Inflammatory macrophage treated with lipopolysaccharide for 1 hour (primary cell): ENCODE measurements around the gene SLC38A3.
"Not testable (repeated sequence)": the region's sequence is repeated elsewhere in the genome, so short reads cannot be mapped to it uniquely, and the experiment has no call there.

Source experiments
- DNase-seq, 2 donors: peaks; one replicate each; pipeline ENCODE4 v3.0.0-alpha.2; 2020 to 2022

Gene SLC38A3

DNA sequence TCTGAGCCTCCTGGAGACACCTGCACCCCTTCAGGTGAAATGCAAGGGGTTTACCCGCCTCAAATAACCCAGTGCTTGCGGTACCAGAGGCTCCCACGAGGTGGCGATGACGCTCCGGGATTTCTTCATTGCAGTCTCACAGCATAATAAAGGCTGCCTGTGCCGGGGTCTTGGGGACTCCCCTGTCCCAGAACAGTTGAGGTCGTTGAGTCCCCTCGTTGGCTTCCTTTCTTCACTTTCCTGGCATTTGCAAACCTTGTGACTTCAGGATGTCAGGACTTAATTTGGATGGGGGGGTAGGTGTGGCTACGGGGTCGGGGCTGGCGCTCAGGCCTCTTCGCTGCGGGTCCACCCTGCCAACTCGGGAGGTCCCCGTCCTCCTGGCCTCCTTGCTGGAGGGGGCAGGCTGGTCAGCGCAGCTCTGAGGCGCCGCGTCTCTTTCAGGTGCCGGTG lies 12.4 kb upstream of the SLC38A3 start:
- peak; percentile 19 to 91 for DNase-seq

DNA sequence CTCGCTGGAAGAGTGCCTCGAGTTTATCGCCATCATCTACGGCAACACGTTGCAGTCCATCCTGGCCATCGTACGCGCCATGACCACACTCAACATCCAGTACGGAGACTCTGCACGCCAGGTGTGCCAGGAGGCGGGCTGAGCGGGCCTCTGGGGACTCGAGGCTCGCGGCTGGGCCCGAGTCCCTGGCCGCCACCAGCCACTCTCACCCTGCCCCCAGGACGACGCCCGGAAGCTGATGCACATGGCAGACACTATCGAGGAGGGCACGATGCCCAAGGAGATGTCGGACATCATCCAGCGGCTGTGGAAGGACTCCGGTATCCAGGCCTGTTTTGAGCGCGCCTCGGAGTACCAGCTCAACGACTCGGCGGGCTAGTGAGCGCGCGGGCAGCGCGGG lies 11.8 kb upstream of the SLC38A3 start:
- DNase-seq: no peak

DNA sequence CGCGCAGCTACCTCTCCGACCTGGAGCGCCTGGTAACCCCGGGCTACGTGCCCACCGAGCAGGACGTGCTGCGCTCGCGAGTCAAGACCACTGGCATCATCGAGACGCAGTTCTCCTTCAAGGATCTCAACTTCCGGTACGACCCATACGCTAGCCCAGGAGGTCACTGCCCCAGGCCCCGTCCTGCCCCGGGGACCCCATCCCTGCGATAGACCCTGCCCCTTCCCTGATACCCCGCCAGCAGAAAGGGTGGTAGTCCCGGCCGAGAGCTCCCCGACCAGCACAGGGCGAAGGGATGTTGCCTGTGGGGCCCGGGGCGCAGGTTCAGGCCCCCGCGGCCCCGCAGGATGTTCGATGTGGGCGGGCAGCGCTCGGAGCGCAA lies 11.3 kb upstream of the SLC38A3 start:
- DNase-seq: no peak

DNA sequence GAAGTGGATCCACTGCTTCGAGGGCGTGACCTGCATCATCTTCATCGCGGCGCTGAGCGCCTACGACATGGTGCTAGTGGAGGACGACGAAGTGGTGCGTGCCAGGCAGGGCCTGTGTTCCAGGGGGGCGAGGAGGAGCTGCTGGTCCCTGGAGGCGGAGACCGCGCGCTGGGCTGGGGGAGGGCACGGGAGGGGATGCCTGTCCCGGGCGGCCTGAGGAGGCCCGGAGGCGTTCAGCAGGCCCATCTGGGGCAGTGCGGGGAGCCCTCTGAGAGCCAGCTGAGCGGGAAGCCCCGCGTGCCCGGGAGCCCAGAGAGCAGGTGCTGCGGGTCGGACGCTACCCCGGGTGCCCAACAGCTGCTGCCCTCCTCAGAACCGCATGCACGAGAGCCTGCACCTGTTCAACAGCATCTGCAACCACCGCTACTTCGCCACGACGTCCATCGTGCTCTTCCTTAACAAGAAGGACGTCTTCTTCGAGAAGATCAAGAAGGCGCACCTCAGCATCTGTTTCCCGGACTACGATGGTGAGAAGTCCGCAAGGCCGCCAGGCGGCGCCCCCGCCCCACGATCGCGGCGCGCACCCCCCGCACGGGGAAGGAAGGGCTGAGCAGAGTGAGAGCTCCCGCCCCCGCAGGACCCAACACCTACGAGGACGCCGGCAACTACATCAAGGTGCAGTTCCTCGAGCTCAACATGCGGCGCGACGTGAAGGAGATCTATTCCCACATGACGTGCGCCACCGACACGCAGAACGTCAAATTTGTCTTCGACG lies 10.8 kb upstream of the SLC38A3 start:
- peak; percentile 1 to 51 for DNase-seq

DNA sequence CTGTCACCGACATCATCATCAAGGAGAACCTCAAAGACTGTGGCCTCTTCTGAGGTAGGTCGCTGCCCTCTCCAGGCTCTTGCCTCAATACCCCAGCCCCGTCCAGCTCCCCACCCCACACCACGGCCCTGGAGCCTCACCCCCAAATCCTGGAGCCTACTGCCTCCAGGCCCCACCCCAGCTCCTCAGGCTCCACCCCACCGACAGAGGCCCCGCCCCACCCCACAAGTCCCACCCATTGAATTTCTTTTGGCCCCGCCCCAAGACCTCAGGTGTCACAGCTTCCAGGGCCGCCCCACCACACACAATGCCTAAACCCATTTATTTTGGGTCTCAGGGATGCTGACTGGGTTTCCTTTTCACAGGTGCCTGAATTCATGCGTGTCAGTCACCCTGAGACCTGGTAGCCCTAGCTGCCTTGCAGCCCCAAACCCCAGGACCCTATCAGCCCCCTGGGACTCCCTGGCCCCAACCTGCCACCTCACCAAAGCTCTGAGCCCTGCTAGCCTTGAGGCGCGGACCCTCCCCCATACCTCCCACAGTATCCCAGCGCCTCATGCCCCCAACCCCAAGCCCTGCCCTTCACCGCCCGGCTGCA lies 10.1 kb upstream of the SLC38A3 start:
- DNase-seq: peak in 1 of 2 donors; percentile 6

DNA sequence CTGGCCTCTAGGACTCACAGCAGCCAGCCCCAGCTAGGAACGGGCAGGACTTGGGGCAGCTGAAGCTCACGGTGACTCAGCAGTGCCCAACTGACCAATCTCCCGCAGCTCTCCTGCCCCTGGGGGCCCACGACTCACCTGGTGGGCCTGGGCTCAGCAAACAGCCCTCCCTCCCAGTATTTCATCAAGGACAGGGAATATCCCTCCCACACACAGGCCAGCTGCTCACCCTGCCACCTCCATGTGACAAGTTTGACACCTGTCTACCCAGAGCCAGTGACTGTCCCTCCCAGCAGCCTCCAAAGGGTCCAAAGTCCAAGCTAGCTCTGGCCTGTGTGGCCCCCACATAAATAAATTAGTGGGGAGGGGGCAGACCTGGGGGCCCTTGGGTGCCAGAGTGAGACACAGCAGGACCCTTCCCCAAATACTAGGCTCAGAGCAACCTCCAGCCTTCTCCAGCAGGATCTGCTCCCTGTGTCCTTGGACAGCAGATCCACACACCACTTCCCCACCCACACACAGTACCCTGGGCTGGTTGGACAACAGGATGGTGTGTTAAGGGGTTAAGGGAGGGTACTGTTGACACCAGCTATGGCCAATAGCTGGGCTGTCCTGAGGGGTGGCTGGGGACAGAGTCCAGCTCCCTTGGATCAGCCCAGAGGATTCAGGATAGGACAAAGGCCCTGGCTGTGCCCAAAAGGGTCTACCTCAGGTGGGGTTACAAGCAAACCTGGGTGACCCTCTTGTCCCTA lies 9.4 kb upstream of the SLC38A3 start:
- no peak for DNase-seq

DNA sequence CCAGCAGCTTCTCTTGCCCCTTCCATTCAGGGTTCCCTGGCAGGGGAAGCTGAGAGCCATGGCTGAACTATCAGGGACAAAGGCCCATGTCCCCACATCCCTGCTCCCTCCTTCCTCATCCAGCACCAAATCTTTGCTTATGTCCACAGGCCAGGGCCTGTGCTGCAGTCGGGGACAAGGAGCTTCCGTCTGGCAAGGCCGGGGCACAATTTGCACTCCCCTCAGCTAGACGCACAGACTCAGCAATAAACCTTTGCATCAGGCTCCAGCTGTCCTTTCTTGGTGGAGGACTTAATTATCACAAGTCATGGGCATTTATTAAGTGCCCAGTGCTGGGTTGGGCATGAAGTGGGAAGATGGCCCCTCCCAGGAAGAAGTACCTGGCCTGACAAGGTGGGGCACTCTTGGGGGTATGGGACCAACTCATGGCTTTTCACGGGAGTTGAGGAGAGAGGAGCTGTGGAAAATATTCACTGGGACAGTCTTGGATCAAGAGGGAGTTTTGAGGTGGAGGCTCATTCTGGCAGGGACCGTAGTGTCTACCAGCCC lies 8.7 kb upstream of the SLC38A3 start:
- no peak for DNase-seq

DNA sequence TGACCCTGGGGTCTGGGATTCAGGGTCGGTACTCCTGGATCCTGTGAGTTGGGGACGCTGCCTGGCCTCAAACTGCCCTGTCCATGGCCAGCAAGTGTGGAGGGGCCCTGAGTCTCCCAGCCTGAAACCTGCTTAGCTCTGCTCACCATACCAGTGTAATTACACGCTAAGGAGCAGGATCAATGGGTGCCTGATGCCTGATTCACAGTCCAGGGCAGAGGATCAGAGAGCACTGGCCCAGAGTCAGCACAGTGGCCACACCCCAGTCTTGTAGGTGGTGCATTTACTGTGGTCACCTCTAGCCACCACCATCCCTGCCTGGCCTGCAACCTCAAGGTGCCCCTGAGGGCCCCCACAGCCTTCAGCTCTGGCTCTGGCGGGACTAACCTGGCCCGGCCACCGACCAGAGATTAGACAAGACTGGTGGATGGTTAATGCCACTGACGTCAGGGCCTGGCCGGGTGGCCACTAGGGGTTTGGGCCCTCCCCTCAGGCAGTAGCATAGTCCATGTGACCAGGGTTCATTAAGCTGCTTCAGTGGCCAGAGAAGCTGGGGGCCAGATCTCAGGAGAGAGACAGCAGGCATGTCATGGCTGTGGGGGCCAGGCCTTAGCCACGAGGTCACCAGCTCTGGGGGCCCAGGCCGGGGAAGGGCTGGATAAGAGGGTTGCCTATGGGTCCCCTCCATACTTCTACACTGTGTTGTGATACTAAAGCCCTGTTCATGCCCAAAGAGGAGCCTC lies 3.3 kb upstream of the SLC38A3 start:
- no peak for DNase-seq

DNA sequence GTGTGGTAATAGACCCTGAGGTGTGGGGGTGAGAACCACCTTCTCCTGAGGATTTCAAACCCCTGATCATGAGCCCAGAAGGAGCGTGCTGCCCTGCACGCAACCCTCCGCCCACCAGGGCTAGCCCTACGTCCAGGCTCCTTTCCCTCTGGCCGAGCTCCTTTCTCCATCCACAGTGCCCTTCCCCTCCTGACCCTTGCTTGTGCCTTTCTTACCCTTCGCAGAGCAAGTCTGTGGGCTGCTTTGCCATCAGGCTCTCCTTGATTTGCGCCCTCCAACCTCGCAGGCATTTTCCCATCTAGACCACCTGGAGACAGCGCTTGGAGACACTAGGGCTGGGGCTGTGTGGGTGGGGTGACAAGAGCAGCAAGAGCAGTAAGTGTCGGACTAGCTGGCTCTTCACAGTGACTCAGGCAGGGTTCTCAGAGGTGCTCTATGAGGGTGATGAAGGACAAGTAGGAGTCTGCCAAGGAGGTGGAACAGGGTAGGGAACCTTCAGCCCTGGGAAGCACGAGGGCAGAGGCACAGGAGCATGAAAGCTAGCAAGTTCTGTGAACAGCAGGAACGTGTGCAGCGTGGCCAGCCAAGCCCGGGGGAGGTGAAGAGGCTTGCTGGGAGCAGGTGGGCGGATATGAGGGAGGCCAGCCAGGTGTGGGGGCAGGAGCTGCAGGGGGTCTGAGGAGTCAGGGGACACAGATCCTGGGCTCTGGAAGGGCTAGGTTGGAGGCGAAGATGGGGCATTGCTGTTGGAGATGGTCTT lies 2.5 kb upstream of the SLC38A3 start:
- no peak for DNase-seq

DNA sequence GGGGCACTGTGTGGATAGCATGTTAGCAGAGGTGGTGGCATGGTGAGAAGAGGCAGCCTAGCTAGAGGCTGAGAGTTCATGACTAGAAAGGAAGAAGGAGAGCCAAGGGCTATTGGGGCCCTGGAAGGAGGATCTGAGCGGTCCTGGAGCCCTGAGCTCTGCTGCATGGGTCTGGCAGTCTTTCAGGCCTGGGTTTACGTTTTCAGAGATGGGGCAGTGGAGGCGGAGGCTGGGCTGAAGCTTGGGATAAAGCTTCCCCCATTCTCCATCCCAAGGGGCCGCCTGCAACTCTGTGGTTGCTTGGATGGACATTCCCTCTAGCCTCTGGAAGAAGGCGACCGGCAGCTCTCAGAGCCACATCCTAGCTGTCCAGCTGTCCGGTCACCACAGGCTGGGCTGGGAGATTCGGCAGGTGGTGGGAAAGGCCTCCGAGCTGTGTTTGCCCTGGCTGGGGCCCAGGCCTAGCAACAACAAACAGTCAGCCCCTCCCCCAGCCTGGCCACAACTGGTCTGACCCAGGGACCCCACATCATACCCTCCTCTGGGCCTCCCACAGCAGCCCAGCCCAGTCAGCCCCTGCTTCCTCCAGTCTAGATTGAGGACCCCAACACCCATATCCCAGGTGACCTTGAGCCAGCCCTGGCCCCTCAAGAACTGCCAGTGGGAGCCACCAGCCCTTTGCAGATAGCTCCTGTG lies 1.8 kb upstream of the SLC38A3 start:
- DNase-seq: no peak

DNA sequence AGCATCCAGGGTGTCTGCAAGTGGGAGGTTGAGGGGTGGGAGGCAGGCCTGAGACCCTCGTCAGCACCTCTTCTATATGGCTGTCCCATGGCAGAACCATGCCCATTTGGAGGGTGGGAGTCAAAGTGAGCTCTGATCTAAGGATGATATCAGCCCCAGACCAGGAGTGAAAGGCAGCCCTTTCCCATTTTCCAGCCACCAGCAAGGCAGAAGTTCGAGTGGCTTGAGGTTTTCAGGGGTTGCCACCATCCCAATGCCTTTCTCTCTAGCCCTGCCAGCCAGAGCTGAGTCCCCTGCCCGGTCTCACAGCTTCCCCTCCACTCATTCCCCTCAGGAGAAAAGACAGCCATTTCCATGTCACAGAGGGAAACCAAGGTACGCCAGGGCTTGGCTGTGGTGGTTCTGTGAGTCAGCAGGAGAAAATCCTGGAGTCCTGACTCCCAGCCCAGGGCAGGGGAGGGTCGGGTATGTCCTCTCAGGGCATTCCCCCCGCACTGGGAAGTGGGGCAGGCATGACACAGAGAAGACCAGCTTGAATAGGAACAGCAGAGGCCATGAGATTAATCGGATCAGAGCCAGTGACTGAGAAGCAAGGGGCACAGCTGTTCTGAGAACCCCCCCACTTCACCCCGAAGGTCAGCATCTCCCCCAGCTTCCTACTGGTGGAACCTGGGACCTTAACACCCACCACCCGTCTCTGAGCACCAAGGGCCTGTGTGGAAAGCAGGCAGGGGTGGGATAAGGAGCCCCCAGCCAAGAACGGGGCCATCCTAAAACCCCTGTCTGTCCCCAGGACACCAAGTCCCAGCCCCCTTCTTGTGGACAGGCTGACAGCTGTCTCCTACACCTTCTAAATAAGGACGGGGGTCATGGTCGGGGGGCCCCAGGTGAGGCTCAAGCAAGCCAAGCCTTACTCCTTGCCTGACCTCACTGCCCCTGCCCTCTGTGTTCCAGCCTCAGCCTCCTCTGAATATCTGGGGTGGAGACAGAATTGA lies 965 bp upstream of the SLC38A3 start:
- DNase-seq: no peak

DNA sequence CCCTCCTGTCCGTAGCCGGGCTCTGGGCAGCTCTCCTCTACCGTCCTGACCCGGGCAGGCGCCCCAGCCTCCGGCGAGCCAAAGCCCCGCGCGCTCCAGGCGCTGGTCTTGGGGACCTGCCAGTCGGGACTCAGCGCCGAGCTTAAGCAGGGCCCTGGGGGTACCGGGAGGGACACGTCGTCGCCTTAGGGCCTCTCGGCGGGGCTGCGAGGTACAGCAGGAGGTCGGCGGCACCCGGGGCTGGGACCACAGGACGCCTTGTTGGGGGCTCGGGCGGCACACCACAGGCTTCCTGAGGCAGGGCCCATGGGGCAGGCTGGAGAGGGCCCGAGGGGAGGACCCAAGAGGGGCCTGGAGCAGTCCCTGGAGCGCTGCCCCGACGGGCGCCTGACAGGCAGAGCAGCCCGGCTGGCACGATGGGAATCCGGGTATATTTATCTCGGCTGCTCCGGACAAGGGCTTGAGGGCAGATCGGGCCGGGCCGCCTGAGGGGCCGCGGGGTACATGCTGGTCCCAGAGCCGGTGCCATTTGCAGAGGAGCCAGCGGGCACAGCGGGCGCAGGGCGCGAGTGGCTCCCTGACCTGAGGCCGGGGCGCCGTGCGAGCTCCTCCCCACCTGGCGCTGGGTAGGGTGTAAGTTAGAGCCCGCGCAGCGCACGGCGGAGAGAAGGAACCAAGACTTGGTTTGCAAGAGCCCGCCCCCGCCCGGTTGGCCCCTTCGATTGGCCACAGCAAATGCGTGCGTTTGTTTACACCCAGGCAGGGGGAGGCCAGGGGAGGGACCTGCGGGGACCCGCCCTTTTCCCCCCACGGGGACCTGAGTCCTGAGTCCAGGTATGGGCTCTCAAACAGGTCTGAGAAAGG lies 574 bp downstream of the SLC38A3 start:
- no peak for DNase-seq

DNA sequence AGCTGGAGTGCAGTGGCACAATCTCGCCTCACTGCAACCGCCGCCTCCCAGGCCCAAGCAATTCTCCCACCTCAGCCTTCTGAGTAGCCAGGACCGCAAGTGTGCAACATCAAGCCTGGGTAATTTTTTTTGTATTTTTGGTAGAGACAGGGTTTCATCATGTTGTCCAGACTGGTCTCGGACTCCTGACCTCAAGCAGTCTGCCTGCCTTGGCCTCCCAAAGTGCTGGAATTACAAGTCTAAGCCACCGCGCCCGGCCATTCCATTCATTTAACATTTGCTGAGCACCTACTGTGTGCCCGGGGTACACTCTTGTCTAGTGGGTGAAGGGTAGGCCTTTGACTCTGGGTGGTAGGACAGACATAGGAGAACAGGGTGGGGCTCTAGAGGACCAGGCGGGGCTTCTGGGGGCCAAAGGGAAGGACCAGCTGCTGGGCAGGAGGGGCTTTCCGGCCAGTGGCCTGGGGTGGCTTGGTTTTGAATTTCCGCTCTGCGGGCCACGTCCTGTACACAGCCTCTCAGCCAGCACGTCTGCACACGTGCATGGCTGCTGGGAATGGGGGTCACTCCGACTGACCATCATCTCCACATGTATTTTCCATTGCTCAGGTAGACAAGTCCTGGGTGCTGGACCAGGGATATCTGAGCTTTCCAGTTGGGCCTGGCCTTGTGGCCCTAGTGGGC lies 2.4 kb downstream of the SLC38A3 start:
- DNase-seq: no peak

DNA sequence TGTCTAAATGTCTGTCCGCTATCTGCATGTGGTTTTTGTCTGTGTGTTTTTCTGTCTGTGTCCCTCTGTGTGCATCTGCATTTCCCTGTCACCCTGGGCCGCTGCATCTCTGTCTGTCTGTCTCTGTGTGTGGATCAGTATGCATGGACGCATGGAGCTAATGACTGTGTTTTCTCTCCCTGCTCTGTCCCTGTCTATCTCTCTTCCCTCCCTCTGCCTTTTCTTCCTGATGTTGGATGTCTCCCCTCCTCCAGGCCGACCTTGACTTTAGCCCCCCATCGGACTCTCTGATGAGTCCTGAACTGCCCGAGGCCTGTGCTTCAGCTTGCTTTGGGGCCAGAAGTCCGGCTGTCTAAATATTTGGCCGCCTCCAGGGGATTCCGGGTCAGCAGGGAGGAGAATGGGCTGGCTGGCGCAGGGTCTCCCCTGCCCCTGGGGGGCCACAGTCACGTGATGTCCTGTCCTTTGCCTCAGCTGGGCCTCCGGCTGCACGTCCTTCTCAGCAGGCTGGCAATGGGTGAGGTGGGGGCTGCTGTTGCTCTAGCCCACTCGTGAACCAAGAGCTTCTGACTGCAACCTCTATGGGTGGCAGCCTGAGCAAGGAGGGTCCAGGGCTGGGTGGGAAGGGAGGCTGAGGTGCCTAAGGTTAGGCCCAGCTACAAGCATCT lies 3.7 kb downstream of the SLC38A3 start:
- no peak for DNase-seq

DNA sequence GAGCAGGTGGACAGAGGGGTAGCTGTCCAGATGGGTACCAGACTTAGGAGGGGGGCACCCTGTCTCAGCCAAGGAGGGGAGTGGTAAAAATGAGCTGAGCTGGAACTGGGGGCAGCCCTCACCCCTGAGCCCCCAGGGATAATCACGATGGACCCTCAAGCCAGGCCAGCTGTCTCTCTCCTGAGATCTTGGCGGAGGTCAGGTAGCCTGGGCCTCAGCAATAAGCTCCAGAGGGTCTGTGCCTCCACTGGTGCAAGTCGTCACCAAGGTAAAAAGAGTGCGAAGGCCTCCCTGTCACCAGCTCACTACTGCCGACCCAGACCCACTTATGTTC lies 5.1 kb downstream of the SLC38A3 start:
- DNase-seq: no peak

DNA sequence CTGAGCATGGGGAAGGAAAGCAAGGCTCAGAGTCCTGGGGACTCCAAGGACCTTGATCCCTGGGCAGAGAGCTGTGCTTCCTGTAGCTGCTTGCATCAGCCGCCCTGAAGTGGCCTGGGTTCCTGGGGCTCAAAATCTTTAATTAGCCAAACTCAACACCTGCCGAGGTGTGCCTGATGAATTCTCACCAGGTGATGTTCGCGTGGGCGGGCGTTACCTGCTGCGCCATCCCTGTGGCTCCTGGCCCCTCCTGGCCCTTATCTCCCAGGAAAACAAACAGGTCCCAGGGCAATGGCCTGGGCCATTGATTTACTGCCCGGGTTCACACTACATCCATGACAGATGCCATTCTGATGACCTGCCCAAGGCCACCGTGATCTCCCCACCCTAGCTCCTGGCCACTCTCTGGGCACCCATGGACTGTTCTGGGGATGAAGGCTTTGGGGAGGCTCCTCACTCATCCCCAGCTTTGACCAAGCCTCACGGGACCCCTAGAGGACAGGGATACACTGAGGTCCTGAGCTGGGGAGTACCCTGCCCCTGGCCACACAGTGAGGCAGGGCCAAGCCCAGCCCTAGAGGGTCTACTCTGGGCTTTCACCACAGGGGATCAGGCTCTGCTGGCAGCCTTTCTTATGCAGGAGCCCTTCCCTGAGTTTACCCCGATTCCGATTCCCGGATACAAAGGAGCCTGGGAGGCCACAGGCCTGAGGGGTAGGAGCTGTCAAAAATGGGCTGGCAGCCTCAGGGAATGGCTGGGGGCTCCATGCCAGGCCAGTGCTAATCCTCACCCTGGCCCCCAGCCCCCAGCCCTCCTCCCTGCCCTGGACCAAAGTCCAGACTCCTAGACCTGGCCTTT lies 5.7 kb downstream of the SLC38A3 start:
- no peak for DNase-seq

DNA sequence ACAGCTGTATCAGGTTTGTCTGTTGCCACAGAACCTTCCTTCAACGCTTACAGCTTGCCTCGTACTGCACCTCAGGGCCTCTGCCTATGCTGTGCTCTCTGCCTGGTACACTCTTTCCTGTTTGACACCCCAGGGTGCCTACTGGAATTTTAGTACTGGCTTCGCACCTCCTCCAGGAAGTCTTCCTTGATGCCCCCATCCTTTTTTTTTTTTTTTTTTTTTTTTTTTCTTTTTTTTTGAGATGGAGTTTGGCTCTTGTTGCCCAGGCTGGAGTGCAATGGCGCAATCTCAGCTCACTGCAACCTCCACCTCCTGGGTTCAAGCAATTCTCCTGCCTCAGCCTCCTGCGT lies 6.3 kb downstream of the SLC38A3 start:
- DNase-seq: not testable (repeated sequence)
